GM23338 (cell line): ENCODE measurements around the gene CDYL. TPM values are rescaled to one million over a fixed set of nuclear protein-coding genes. Genes with fewer than 3 reads are reported as not detected.

Source experiments
- CREB1 ChIP-seq: fragments of 250-450 bp; sonication (Bioruptor Pico); IDR thresholded peaks from 2 replicates; pipeline ENCODE4 v1.5.0; 2020; ENCODE audit warnings: low read depth, mild to moderate bottlenecking, moderate library complexity
- ETS1 ChIP-seq: IDR thresholded peaks from 2 replicates; pipeline ENCODE4 v1.6.1; 2016; ENCODE audit warnings: antibody characterized with exemption
- NANOG ChIP-seq: IDR thresholded peaks from 2 replicates; pipeline ENCODE4 v1.6.1; 2016; ENCODE audit warnings: antibody characterized with exemption, borderline replicate concordance
- POLR2AphosphoS5 ChIP-seq: IDR thresholded peaks from 2 replicates; pipeline ENCODE4 v1.6.1; 2016; ENCODE audit warnings: antibody characterized with exemption, low read depth
- REST ChIP-seq: IDR thresholded peaks from one replicate; pipeline ENCODE4 v1.6.1; 2018; ENCODE audit warnings: antibody characterized with exemption; ENCODE audit not compliant: unreplicated experiment
- STAT1 ChIP-seq: IDR thresholded peaks from one replicate; pipeline ENCODE4 v1.6.1; 2016; ENCODE audit warnings: antibody characterized with exemption; ENCODE audit not compliant: unreplicated experiment
- ZNF331 ChIP-seq: fragments of 250-450 bp; sonication (Bioruptor Pico); IDR thresholded peaks from 2 replicates; pipeline ENCODE4 v1.5.0; 2020; ENCODE audit warnings: low read depth, mild to moderate bottlenecking, moderate library complexity
- ZNF462 ChIP-seq: fragments of 250-450 bp; sonication (Bioruptor Pico); IDR thresholded peaks from 2 replicates; pipeline ENCODE4 v1.5.0; 2020; ENCODE audit warnings: mild to moderate bottlenecking, moderate library complexity
- polyA plus RNA-seq: library from polyadenylated mRNA; unstranded; fragments of >200 nt; fragmentation: Nextera tagmentation; extraction: Ambion mirVana; gene quantifications from 2 replicates; pipeline ENCODE4 v1.2.1, GENCODE V29; 2016
- total RNA-seq: library from RNA; depleted of rRNA; stranded (reverse); fragments of >200 nt; shearing (Covaris generic); gene quantifications from 2 replicates; pipeline ENCODE4 v1.2.3, GENCODE V29; 2014

CDYL gene
- total and polyA plus RNA-seq, 2 experiments from 2014 or later: 67.2 to 128 TPM

GRCh38 chr6:4937414-4937813 lies 161.2 kb downstream of the CDYL start (continued):
- no peak for TF ChIP-seq ZNF462 (CRISPR knock-in tag)
- TF ChIP-seq ZNF331: no peak
- no peak for TF ChIP-seq STAT1
- no peak for TF ChIP-seq ETS1
- no peak for TF ChIP-seq NANOG
- no peak for TF ChIP-seq CREB1 (CRISPR knock-in tag)
- no peak for TF ChIP-seq REST
- no peak for TF ChIP-seq POLR2AphosphoS5
